Vagina (tissue), 2 donors: Measurements from ENCODE around the gene MAP2K3. TPM values are rescaled to one million over a fixed set of nuclear protein-coding genes. Genes with fewer than 3 reads are reported as not detected.

Experiments
- DNase-seq, 2 donors: peaks; one replicate each; pipeline ENCODE4 v3.0.0-alpha.2; 2017; ENCODE audit errors: extremely low spot score in 2 of 2
- H3K27ac ChIP-seq: fragments of 200-600 bp; sonication (generic); one replicate; pipeline ENCODE4 v1.5.1; 2019
- H3K27me3 ChIP-seq: fragments of 200-600 bp; sonication (generic); one replicate; pipeline ENCODE4 v1.5.1; 2019
- H3K36me3 ChIP-seq, 2 donors: fragments of 200-600 bp; sonication (generic); one replicate each; pipeline ENCODE4 v1.5.1; 2017 to 2019
- H3K4me1 ChIP-seq: fragments of 200-600 bp; sonication (generic); one replicate; pipeline ENCODE4 v1.5.1; 2019
- H3K4me3 ChIP-seq, 2 donors: fragments of 200-600 bp; sonication (generic); 1 replicate in 1 of 2; 2 replicates in 1 of 2; pipeline ENCODE4 v1.5.1; 2016 to 2019
- H3K9me3 ChIP-seq: fragments of 200-600 bp; sonication (generic); one replicate; pipeline ENCODE4 v1.5.1; 2019
- CTCF ChIP-seq, 3 experiments: fragments of 450-650 bp in 2 of 3; fragments of 200-600 bp in 1 of 3; sonication (generic) in 1 of 3; IDR thresholded peaks; one replicate each; pipeline ENCODE4 v1.5.1; 2017 to 2019; ENCODE audit warnings: antibody characterized with exemption in 3 of 3, mild to moderate bottlenecking in 2 of 3, moderate library complexity in 2 of 3
- POLR2A ChIP-seq, 2 donors: fragments of 450-650 bp; IDR thresholded peaks; one replicate each; pipeline ENCODE4 v1.6.1; 2017; ENCODE audit warnings: antibody characterized with exemption in 2 of 2, mild to moderate bottlenecking in 2 of 2, moderate library complexity in 2 of 2
- POLR2AphosphoS5 ChIP-seq, 2 donors: sonication (generic); formaldehyde crosslinking; IDR thresholded peaks; one replicate each; pipeline ENCODE4 v1.9.0; 2017; ENCODE audit warnings: antibody characterized with exemption in 2 of 2, mild to moderate bottlenecking in 2 of 2, low read depth in 1 of 2; ENCODE audit not compliant: insufficient read depth in 1 of 2
- intact Hi-C: fragments of 100-400 bp; cut with DNase I; formaldehyde crosslinking; loops from one replicate; pipeline ENCODE4 v1.15.1; 2023
- total RNA-seq: library from RNA; depleted of rRNA; stranded (reverse); fragments of >200 nt; gene quantifications from one replicate; pipeline ENCODE4 v1.2.3, GENCODE V29; 2016

MAP2K3 gene
- 21.6 TPM for total RNA-seq

GRCh38 chr17:21284319-21285163 lies at the start of gene MAP2K3:
TSS of gene MAP2K3 (plus strand) at chr17:21284711. CDS start at chr17:21284921, 210 bp downstream.
- Histone ChIP-seq H3K9me3 (no peaks in the 10 kb centered on the region), H3K27me3 (no peaks in the 10 kb centered on the region), H3K4me3 (peak within 1 kb of the TSS; percentile 85 to 88), H3K27ac (peak within 1 kb of the TSS; percentile 94), H3K36me3 (no peaks in the 10 kb centered on the region), H3K4me1 (peaks cover 80% of the 10 kb centered on the region)
- DNase-seq: peak in 1 of 2 donors; percentile 99
- intact Hi-C loops: loop anchor here (10.0 kb wide), 1 partner anchor 160 kb away; the partner anchor contains the start of gene DHRS7B
- TF ChIP-seq POLR2A (IDR thresholded peaks at IDR 0.05): peak in 1 of 2 donors; percentile 94
- TF ChIP-seq CTCF (IDR thresholded peaks at IDR 0.05): no peak
- peak; percentile 52 to 70 for TF ChIP-seq POLR2AphosphoS5 (IDR thresholded peaks at IDR 0.05; ENCODE audit: insufficient read depth in 1 of 2, low read depth in 1 of 2)

GRCh38 chr17:21235921-21236320 lies 48.6 kb upstream of the MAP2K3 start:
- intact Hi-C loops: no loop called here
- H3K9me3 ChIP-seq: no peaks in the 10 kb centered on the region

GRCh38 chr17:21239680-21240368 lies 44.7 kb upstream of the MAP2K3 start:
- TF ChIP-seq POLR2AphosphoS5 (IDR thresholded peaks at IDR 0.05; ENCODE audit: insufficient read depth in 1 of 2, low read depth in 1 of 2) (no peak), CTCF (IDR thresholded peaks at IDR 0.05) (no peak), POLR2A (IDR thresholded peaks at IDR 0.05) (no peak)
- H3K27ac ChIP-seq: no peak overlapping the region
- H3K9me3 ChIP-seq: no peaks in the 10 kb centered on the region
- DNase-seq: no peak
- no peaks in the 10 kb centered on the region for H3K27me3 ChIP-seq
- no peaks in the 10 kb centered on the region for H3K36me3 ChIP-seq
- peaks cover 16% of the 10 kb centered on the region for H3K4me1 ChIP-seq
- no peak overlapping the region for H3K4me3 ChIP-seq
- intact Hi-C loops: no loop called here

More at GRCh38 chr17:21235921-21236320, 48.6 kb upstream of the MAP2K3 start:
- no peak overlapping the region for H3K27ac ChIP-seq
- TF ChIP-seq POLR2AphosphoS5 (IDR thresholded peaks at IDR 0.05; ENCODE audit: insufficient read depth in 1 of 2, low read depth in 1 of 2): no peak
- no peak for TF ChIP-seq CTCF (IDR thresholded peaks at IDR 0.05)
- no peak for TF ChIP-seq POLR2A (IDR thresholded peaks at IDR 0.05)
- no peak overlapping the region for H3K4me3 ChIP-seq
- H3K27me3 ChIP-seq: no peaks in the 10 kb centered on the region
- H3K4me1 ChIP-seq: peaks cover 7% of the 10 kb centered on the region
- no peak for DNase-seq
- H3K36me3 ChIP-seq: no peaks in the 10 kb centered on the region

- H3K27ac ChIP-seq: no peak overlapping the region
- intact Hi-C loops: no loop called here
These were observed 44.0 kb upstream of the MAP2K3 start for GRCh38 chr17:21240369-21241055.

More at GRCh38 chr17:21240369-21241055, 44.0 kb upstream of the MAP2K3 start:
- no peak for DNase-seq
- H3K4me3 ChIP-seq: no peak overlapping the region
- no peaks in the 10 kb centered on the region for H3K27me3 ChIP-seq
- H3K36me3 ChIP-seq: no peaks in the 10 kb centered on the region
- TF ChIP-seq POLR2AphosphoS5 (IDR thresholded peaks at IDR 0.05; ENCODE audit: insufficient read depth in 1 of 2, low read depth in 1 of 2) (no peak), POLR2A (IDR thresholded peaks at IDR 0.05) (no peak), CTCF (IDR thresholded peaks at IDR 0.05) (no peak)
- H3K9me3 ChIP-seq: no peaks in the 10 kb centered on the region
- peaks cover 16% of the 10 kb centered on the region for H3K4me1 ChIP-seq
